Dermis blood vessel endothelial cell (primary cell): Measurements from ENCODE around the gene CCDC152. TPM values are rescaled to one million over a fixed set of nuclear protein-coding genes. Genes with fewer than 3 reads are reported as not detected.
A peak's percentile ranks its signal among the peaks of the same experiment; 100 is the strongest.
"Not testable (repeated sequence)": the region's sequence is repeated elsewhere in the genome, so short reads cannot be mapped to it uniquely, and the experiment has no call there.

Source experiments
- DNase-seq: peaks from one replicate; pipeline ENCODE4 v3.0.0; 2010
- total RNA-seq: library from RNA; depleted of rRNA; stranded (reverse); fragments of >200 nt; gene quantifications from 2 replicates; pipeline ENCODE4 v1.2.3, GENCODE V29; 2014

CCDC152 gene, protein sequence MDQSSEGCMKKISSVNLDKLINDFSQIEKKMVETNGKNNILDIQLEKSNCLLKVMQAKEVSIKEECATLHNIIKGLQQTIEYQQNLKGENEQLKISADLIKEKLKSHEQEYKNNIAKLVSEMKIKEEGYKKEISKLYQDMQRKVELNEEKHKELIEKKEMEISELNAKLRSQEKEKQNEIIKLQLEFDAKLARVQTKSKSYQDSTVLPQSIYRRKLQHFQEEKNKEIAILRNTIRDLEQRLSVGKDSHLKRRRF
- 0.51 and 0.74 TPM in 2 replicates for total RNA-seq

DNA sequence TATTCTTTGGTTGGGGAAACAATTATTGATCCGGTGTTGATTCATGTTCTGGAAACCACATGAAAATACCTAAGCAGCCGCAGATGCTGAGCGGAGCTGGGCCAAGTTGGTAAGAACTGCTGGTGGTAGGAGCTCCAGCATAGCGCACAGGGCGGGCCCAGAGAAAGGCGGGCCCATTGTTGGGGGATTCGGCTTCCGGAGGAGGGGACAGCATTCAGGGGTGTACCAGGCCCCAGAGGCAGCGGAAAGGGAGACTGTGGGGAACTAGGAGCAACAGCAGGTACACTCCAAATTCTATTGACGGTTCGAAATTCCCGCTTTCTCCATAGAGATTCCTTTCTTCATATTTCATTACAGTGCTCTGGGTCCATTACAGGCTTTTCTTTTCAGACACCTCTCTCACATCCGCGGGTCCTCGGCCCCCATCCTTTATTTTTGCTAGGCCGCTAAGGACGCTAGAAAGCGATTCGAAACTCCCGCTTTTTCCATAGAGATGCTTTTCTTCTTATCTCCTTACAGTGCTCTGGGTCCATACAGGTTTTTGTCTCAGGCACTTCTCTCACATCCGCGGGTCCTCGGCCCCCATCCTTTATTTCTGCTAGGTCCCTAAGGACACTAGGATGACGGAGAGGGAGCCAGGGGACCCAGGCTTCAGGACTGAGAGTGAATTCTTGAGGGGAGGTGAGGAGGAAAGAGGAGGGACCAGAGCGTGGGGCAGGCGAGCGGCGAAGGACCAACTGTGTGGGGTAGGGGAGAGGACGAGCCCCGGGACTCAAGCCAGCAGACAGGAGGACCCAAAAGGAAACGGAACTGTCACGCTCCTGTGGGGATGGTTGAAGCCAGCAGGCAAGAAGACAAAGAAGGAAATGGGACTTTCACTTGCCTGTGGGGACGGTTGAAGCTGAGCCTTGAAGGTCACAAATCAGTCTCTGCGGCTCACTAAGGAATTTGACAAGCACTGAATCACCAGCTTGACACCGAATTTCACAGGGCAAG lies at the start of gene CCDC152:
CCDC152 (plus strand) TSS at position 213 of the 996 bp plus-strand sequence. CDS start 2,304 bp downstream, outside the sequence.
- DNase-seq, result no peak

DNA sequence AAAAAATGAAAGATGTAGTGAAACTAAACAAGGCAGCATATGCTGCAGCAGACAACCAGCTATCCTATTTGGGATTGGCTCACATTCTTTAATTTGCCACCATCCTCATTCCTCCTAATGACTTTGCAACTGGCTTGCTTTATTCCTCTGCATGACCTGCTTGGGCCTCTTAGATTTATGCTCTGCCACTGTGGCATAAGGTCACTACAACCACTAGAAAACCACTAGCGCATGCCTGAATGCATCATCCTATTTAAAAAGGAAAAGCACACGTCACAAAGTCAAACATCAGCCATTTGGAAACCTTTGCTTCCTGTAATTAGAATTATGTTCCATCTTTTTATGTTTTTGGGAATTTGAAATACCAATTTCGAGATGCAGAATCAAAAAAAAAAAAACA lies 40.8 kb upstream of the CCDC152 start:
- no peak for DNase-seq

DNA sequence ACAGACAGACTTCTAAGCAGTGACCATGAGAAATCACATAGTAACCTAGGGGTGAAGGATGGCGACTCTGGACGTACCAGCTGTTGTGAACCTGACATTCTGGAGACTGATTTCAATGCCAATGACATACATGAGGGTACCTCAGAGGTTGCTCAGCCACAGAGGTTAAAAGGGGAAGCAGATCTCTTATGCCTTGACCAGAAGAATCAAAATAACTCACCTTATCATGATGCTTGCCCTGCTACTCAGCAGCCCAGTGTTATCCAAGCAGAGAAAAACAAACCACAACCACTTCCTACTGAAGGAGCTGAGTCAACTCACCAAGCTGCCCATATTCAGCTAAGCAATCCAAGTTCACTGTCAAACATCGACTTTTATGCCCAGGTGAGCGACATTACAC lies 38.0 kb upstream of the CCDC152 start:
- DNase-seq, result no peak

DNA sequence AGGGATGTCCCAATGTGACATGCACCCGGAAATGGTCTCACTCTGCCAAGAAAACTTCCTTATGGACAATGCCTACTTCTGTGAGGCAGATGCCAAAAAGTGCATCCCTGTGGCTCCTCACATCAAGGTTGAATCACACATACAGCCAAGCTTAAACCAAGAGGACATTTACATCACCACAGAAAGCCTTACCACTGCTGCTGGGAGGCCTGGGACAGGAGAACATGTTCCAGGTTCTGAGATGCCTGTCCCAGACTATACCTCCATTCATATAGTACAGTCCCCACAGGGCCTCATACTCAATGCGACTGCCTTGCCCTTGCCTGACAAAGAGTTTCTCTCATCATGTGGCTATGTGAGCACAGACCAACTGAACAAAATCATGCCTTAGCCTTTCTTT lies 37.6 kb upstream of the CCDC152 start:
- DNase-seq, result no peak

DNA sequence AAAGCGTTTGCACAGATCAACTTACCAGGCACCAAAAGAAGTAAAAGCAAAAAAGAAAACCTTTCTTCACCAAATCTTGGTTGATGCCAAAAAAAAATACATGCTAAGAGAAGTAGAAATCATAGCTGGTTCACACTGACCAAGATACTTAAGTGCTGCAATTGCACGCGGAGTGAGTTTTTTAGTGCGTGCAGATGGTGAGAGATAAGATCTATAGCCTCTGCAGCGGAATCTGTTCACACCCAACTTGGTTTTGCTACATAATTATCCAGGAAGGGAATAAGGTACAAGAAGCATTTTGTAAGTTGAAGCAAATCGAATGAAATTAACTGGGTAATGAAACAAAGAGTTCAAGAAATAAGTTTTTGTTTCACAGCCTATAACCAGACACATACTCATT lies 36.4 kb upstream of the CCDC152 start:
- no peak for DNase-seq

DNA sequence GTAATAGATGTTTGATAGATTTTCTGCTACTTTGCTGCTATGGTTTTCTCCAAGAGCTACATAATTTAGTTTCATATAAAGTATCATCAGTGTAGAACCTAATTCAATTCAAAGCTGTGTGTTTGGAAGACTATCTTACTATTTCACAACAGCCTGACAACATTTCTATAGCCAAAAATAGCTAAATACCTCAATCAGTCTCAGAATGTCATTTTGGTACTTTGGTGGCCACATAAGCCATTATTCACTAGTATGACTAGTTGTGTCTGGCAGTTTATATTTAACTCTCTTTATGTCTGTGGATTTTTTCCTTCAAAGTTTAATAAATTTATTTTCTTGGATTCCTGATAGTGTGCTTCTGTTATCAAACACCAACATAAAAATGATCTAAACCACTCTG lies 35.1 kb upstream of the CCDC152 start:
- no peak for DNase-seq

DNA sequence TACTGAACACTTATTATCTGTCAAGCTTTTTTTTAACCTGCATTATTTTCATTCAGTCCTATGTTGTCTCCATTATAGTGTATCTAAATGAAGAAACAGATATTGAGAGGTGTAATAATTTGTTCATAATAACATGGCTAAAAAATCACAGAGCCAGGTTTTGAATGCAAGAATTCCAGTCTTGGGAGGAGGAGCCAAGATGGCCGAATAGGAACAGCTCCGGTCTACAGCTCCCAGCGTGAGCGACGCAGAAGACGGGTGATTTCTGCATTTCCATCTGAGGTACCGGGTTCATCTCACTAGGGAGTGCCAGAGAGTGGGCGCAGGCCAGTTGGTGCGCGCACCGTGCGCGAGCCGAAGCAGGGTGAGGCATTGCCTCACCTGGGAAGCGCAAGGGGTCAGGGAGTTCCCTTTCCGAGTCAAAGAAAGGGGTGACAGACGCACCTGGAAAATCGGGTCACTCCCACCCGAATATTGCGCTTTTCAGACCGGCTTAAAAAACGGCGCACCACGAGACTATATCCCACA lies 22.0 kb upstream of the CCDC152 start:
- not testable (repeated sequence) for DNase-seq

DNA sequence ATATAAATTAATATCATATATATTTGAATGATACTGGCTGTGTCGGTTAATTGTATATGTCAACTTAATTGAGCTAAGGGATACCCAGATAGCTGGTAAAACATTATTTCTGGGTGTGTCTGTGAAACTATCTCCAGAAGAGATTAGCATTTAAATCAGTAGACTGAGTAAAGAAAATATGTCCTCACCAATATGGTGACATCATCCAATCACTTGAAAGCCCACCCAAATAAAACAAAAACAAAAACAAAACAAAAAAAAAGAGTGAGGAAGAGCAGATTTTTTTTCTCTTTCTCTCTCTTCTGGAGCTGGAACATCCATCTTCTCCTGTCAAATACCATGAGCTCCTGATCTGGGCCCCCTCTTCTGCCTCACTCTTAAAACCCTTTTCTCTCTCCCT lies 15.7 kb upstream of the CCDC152 start:
- DNase-seq, result no peak

DNA sequence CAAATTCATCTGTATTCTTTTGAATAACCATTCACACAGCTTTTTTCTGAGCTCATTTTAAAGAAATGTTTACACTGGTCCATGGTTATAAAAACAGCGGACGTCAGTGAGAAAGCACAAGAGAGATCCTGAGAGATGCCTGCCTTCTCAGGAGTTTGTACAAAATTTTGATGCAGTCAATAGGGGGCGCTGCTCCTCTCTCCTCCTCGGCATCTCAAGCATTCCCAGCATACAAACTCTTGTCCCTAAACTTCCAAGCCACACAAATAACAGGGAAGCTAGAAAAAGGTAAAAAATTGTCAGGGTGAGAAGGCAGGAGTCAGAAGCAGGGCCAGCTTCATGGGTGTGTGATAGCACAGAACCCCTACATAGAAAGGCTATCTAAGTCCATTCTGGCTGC lies 11.2 kb upstream of the CCDC152 start:
- DNase-seq, result peak; percentile 13

DNA sequence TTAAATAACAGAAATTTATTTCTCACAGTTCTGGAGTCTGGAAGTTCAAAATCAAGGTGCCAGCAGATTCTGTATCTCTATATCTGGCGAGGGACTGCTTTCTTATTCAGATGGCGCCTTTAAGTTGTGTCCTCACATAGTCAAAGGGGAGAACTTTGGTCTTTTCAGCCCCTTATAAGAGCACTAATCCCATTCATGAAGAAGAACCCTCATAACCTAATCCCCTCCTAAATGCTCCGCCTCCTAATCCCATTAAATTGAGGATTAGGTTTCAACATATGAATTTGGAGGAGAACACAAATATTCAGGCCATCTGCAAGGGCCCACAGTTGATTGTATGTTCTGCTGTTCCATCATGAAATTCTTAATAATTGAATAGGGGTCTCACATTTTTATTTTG lies 10.8 kb upstream of the CCDC152 start:
- no peak for DNase-seq

DNA sequence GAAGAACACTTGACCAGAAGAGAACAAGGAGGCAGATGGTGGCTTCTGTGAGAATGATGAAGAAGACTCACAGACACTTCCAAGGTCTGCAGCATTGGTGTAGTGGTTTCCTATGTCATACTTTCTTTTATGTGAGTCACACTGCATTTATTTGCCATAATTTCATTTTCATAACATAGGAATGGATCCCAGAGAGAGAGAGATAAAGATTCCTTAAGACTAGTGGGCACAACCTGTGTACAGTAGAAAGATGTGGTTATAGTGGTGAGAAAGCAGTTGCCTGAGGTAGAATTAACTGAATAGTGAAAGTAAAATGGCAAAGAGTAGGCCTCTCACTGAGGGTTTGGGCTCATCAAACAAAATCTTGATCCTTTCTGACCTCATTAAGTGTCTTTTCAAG lies 7.6 kb upstream of the CCDC152 start:
- DNase-seq, result no peak

DNA sequence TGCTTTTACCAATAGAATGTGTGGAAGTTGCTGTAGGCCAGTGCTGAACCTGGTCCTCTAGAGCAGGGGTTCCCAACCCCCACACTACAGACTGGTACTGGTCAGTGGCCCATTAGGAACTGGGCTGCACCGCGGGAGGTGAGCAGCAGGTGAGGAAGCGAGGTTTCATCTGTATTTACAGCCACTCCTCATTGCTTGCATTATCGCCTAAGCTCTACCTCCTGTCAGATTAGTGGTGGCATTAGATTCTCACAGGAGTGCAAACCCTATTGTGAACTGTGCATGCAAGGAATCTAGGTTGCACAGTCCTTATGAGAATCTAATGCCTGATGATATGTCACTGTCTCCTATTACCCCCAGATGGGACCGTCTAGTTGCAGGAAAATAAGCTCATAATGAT lies 6.1 kb upstream of the CCDC152 start:
- no peak for DNase-seq

DNA sequence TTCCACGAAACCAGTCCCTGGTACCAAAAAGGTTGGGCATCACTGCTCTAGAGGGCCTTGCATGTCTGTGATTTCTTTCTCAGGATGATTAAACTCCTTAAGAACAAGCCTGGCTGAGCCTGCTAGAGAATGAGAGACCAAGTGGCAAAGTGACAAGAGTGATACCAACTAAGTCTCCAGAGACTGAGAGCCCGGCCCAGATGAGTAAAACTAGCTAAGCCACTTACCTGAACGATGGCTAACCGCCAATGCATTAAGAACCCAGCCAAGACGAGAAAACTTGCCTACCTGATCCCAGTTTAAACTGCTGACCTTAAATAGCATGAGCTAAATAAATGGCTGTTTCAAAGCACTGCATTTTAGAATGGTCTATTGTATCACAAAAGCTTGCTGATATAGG lies 5.6 kb upstream of the CCDC152 start:
- no peak for DNase-seq

DNA sequence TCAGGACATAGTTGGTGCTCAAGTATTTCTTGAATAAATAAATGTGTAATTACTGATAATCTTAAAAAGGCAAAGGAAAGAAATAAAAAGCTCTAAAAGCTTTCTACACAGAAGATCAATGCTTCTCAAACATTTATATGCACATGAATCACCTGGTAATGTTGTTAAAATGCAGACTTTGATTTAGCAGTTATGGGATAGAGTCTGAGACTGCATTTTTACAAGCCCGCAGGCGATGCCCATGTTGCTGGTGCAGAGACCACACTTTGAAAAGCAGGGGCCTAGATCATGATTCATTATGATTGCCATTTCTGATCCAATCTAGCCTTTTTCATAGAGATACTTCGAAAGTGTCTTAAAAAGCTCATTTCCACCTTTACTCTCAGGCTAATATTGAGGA lies 3.5 kb upstream of the CCDC152 start:
- DNase-seq, result no peak

DNA sequence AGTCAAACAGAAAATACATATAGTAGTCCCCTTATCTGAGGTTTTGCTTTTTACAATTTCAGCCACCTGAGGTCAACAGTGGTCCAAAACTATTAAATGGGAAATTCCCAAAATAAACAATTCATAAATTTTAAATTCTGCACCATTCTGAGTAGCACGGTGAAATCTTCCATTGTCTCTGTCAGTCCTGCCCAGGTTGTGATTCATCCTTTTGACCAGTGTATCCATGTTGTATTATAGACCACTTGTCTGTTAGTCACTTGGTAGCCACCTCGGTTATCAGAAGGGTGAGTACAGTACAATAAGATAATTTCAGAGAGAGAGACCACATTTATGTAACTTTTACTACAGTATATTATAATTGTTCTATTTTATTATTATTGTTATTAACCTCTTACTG lies 2.8 kb downstream of the CCDC152 start:
- DNase-seq, result peak; percentile 17

DNA sequence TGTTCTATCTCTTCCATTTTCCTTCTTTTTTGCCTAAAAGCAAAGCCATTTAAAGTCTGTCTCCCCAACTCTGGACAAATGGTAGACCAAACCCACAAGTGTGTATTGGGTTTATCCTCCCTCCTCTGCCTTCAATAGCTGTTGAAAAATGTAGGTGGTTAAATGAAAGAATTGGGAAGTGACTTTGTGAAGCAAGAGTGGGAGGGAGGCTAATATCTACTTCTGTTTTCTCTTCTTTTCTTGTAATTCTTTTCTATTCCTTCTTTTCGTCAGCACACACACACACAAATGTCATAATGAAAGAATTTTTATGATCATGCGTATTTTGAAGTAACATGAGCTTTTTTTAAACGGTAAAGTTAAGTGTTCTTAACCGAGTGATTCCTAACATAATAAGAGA lies 3.8 kb downstream of the CCDC152 start:
- DNase-seq, result no peak

DNA sequence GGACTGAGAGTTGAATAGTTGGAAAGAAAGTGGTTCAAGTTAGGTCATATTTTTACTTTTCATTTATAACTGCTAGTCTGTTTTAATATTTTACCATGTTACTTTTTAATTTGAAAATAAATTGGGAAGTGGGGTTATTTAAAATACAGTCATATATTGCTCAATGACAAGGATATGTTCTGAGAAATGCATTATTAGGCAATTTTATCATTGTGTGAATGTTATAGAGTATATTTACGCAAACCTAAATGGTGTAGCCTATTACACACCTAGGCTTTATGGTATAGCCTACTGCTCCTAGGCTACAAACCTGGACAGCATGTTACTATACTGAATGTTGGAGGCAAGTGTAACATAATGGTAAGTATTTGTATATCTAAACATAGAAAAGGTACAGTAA lies 5.2 kb downstream of the CCDC152 start:
- DNase-seq, result no peak

DNA sequence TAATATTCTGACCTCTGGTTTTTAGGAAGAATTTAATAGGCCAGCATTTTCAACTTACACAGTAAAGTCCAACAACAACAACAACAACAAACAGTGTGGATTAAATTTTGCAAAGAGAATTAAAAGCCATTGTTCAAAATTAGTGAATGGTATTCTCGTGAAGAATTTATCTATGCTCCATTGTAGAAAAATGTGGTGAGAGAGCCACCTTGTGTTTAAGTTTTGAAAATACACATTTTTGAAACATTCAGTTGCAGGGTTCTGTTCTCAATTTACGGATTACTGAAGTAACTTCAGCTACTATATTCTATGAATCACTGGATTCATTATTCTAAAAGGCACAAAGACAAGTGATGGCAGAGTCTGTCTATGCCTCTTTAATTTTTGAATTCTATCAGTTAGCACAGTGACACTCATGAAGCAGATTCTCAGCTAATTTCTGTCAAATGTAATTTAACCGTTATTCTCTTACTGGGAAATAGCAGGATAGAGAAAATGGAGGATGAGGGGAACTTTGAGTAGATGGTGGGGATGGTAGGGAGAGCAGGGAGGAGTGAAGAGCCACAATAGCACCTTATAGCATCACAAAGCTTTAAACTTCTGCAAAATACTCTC lies 11.0 kb downstream of the CCDC152 start:
- peak; percentile 46 for DNase-seq

DNA sequence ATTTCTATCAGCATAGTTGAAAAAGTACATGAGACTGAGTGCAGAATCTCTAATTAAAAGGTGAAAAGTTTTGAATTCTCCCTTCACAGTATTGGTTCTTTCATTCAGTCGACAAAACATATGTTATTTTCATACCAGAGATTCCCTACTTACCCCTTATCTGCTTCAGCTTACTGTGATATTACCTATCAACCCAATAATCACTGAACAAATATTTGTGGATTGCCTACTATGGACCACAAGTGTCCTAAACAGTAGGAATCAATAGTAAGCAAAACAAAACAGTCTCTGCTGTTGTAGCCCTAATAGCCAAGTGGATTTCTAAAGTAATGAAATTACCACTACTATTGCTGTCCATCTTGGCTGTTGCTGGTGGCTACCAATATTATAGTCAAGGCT lies 11.5 kb downstream of the CCDC152 start:
- no peak for DNase-seq

DNA sequence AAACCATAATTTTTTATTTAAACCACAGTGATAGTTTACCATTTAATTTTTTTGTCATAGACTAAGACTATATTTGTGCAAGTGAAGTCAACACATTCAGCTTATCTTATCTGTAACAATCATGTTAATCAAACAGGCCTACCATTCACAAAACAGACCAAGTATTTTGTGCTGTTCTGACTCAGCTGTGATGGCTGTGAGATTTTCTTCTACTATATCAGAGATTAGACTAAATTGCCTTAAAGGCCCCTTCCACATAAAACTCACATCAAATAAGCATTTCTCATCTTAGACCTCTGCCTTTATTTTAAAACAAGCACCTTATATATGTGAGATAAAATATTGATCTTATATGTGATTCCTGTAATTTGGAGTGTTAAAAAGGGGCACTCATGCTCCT lies 13.4 kb downstream of the CCDC152 start:
- no peak for DNase-seq

DNA sequence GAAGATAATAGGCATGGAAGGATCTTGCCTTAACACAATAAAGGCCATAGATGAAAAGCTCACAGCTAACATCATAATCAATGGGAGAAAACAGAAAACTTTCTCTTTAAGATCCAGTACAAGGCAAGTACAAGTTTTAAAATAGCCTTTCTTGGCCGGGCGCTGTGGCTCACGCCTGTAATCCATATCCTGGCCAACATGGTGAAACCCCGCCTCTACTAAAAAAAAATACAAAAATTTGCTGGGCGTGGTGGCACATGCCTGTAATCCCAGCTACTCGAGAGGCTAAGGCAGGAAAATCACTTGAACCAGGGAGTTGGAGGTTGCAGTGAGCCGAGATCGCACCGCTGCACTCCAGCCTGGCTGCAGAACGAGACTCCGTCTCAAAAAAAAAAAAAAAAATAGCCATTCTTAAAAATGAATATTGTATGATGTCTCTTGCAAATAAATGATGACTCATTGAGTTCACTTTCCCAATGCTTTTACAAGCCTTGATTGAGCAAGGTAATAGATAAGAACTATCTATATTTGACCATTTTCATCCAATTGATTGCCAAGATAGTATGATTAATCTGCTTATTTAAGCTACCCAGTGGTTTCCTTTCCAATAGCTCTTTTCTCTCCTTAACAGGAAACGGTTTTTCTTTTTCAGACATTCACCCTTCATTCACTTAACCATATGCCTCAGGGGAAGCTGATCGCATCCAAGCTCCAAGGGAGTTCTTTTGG lies 15.8 kb downstream of the CCDC152 start:
- no peak for DNase-seq

DNA sequence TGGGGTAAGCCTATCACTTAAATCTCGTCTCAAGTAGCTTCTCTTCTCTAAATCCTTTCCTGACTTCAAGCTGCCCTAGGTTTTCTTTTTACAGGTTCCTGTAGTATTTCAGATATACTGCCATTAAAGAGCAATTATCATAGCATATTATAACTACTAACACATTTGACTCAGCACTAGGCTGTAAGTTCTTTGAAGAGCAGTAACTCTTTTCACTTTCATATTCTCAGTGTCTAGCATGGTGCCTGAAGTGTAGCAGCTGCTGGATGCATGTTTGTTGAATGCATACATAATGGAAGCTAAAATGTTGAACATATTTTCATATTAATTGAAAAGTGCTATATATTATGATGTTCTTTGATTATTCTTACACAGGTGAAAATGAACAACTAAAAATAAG lies 22.5 kb downstream of the CCDC152 start:
- no peak for DNase-seq

DNA sequence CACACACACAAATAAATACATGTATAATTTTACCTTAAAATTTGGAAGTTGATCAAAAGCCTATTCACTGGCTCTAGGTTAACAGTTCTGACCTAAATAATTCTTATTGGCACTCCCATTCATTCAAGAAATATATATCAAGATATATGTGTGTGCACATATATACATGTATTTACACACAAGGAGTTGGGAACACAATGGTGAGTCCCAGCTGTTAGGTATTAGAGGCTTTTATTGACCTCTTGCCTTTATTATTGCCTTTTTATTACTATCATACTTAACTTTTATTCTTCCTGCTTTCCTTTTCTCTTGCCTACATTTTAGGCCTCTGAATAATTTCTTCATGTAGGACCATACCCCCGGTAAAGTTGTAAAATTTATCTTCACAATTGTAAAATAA lies 25.0 kb downstream of the CCDC152 start:
- DNase-seq, result no peak
